ENCODE results near the gene NCL. TPM values are rescaled to one million over a fixed set of nuclear protein-coding genes. Genes with fewer than 3 reads are reported as not detected.
"Not testable (repeated sequence)": the region's sequence is repeated elsewhere in the genome, so short reads cannot be mapped to it uniquely, and the experiment has no call there.

NCL gene
- total RNA-seq, 5 donors from 2014 or later (not counting 1 experiment from before 2014, with no cell fraction given) = 358 to 468 (median 397) TPM

DNA sequence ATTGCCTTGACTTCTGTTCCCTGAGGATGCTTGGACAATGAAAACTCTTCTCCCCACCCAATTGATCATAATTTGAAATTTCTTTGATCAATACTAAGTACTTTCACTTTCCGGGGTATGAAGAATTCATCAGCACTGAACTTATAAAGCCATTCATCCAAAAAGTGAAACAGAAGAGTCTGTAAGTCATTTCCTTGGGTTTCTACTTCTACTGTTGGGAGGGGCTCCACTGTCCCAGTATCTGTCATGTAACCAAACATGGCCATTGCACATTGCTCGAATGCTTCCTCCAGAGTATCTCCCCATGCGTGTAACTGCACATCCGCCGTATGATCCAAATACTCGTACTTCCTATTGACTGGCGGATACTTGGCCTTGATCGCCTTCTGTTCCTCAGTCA lies 30.3 kb downstream of the NCL start:
- Histone ChIP-seq H3K36me3 (ENCODE audit: control insufficient read depth in 2 of 2, extremely low read depth in 1 of 2, insufficient read depth in 1 of 2, low read length in 1 of 2) (no peaks in the 10 kb centered on the region), H3K27ac (ENCODE audit: low read length) (no peak overlapping the region), H3K27me3 (replicated peaks in 1 of 2; ENCODE audit: control insufficient read depth in 2 of 2, extremely low read depth in 1 of 2, insufficient read depth in 2 of 2, low read length in 1 of 2) (no peaks in the 10 kb centered on the region), H3K9me3 (no peaks in the 10 kb centered on the region), H3K4me3 (ENCODE audit: control insufficient read depth in 1 of 2, extremely low read depth in 1 of 2, low read length in 1 of 2) (no peak overlapping the region), H3K4me1 (ENCODE audit: control insufficient read depth in 1 of 2, extremely low read depth in 1 of 2, insufficient read depth in 2 of 2, low read length in 2 of 2) (no peaks in the 10 kb centered on the region)
- CTCF ChIA-PET = interaction anchor here in 1 of 2 donors (0.6 kb wide), 1 partner anchor 1501 kb away, joined by 3 read pairs; no protein-coding TSS in a partner anchor
- H3K4me3 Mint-ChIP-seq = no peak overlapping the region
- H3K27ac Mint-ChIP-seq = no peak overlapping the region
- peaks cover 6 to 19% (median 13%) of the 10 kb centered on the region in 3 donors for H3K9me3 Mint-ChIP-seq
- POLR2A ChIA-PET = no interaction called here
- DNase-seq (no peak), ATAC-seq (replicated peaks in 1 of 4) (no peak)
- no peaks in the 10 kb centered on the region for H3K27me3 Mint-ChIP-seq
- peaks cover 10% of the 10 kb centered on the region for H3K36me3 Mint-ChIP-seq
- WGBS (ENCODE audit: insufficient coverage) = 94% methylated on average over 7 of the region's 8 CpGs
- H3K4me1 Mint-ChIP-seq = no peaks in the 10 kb centered on the region

DNA sequence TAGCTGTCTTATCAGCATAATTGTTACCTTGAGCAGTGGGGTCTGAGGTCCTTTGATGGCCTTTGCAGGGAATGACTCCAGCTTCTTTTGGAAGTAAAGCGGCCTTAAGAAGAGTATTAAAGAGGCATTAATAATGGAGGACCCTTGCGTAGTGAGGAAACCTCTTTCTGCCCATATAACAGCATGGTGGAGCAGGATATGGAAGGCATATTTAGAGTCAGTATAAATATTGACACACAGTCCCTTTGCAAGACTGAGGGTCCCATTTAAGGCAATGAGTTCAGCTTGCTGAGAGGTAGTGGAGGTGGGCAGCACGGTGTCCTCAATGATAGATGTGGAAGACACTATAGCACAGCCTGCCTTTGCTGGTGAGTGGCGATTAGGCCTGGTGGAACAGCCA lies 32.7 kb downstream of the NCL start:
- ATAC-seq (replicated peaks in 1 of 4) (no peak), DNase-seq (no peak)
- Mint-ChIP-seq H3K27ac (no peak overlapping the region), H3K36me3 (peaks cover 10% of the 10 kb centered on the region), H3K4me1 (peaks cover 0 to 3% (median 3%) of the 10 kb centered on the region in 3 donors), H3K9me3 (peaks cover 6 to 19% (median 13%) of the 10 kb centered on the region in 3 donors), H3K4me3 (no peak overlapping the region), H3K27me3 (no peaks in the 10 kb centered on the region)
- ChIA-PET CTCF (no interaction called here), POLR2A (no interaction called here)
- WGBS (ENCODE audit: insufficient coverage) = 100% methylated on average over 2 of the region's 4 CpGs
- Histone ChIP-seq H3K27me3 (replicated peaks in 1 of 2; ENCODE audit: control insufficient read depth in 2 of 2, extremely low read depth in 1 of 2, insufficient read depth in 2 of 2, low read length in 1 of 2) (no peaks in the 10 kb centered on the region), H3K27ac (ENCODE audit: low read length) (no peak overlapping the region), H3K9me3 (no peaks in the 10 kb centered on the region), H3K4me3 (ENCODE audit: control insufficient read depth in 1 of 2, extremely low read depth in 1 of 2, low read length in 1 of 2) (no peak overlapping the region), H3K36me3 (ENCODE audit: control insufficient read depth in 2 of 2, extremely low read depth in 1 of 2, insufficient read depth in 1 of 2, low read length in 1 of 2) (no peaks in the 10 kb centered on the region), H3K4me1 (ENCODE audit: control insufficient read depth in 1 of 2, extremely low read depth in 1 of 2, insufficient read depth in 2 of 2, low read length in 2 of 2) (peaks cover 0 to 7% of the 10 kb centered on the region in 2 experiments)

DNA sequence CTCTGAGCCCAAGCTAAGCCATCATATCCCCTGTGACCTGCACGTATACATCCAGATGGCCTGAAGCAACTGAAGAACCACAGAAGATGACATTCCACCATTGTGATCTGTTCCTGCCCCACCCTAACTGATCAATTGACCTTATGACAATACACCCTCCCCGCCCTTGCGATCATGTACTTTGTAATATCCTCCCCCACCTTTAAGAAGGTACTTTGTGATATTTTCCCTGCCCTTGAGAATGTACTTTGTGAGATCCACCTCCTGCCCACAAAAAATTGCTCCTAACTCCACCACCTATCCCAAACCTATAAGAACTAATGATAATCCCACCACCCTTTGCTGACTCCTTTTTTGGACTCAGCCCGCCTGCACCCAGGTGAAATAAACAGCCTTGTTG lies 33.8 kb downstream of the NCL start:
- not testable (repeated sequence) for H3K27me3 ChIP-seq (replicated peaks in 1 of 2; ENCODE audit: control insufficient read depth in 2 of 2, extremely low read depth in 1 of 2, insufficient read depth in 2 of 2, low read length in 1 of 2)

DNA sequence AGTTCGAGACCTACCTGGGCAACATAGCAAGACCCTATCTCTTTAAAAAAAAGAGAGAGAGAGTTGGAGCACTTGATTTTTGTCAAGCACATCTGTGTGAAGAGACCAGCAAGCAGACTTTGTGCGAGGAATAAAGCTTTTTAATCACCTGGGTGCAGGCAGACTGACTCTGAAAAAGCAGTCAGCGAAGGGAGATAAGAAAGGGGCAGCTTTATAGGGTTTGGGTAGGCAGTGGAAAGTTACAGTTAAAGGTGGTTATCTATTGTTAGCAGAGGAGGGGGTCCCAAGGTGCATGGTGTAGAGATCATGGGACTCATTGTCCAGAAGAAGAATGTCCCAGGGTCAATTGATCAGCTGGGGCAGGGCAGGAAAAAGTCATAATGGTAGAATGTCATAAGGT lies 34.4 kb downstream of the NCL start:
- ChIA-PET POLR2A (no interaction called here), CTCF (no interaction called here)
- WGBS (ENCODE audit: insufficient coverage) = 88% methylated on average over 2 of the region's 3 CpGs
- Mint-ChIP-seq H3K36me3 (peaks cover 10% of the 10 kb centered on the region), H3K27me3 (peaks cover 0 to 2% of the 10 kb centered on the region in 2 donors), H3K4me1 (peaks cover 0 to 17% (median 9%) of the 10 kb centered on the region in 3 donors), H3K27ac (no peak overlapping the region), H3K9me3 (peaks cover 6 to 19% (median 13%) of the 10 kb centered on the region in 3 donors), H3K4me3 (no peak overlapping the region)
- Histone ChIP-seq H3K9me3 (no peaks in the 10 kb centered on the region), H3K4me3 (ENCODE audit: control insufficient read depth in 1 of 2, extremely low read depth in 1 of 2, low read length in 1 of 2) (no peak overlapping the region), H3K27ac (ENCODE audit: low read length) (no peak overlapping the region), H3K27me3 (replicated peaks in 1 of 2; ENCODE audit: control insufficient read depth in 2 of 2, extremely low read depth in 1 of 2, insufficient read depth in 2 of 2, low read length in 1 of 2) (no peaks in the 10 kb centered on the region), H3K36me3 (ENCODE audit: control insufficient read depth in 2 of 2, extremely low read depth in 1 of 2, insufficient read depth in 1 of 2, low read length in 1 of 2) (no peaks in the 10 kb centered on the region), H3K4me1 (ENCODE audit: control insufficient read depth in 1 of 2, extremely low read depth in 1 of 2, insufficient read depth in 2 of 2, low read length in 2 of 2) (peaks cover 0 to 24% of the 10 kb centered on the region in 2 experiments)
- no peak for DNase-seq
- ATAC-seq (replicated peaks in 1 of 4) = no peak

More for the DNA sequence above, 33.8 kb downstream of the NCL start:
- H3K36me3 Mint-ChIP-seq; DNase-seq; H3K4me3 ChIP-seq (ENCODE audit: control insufficient read depth in 1 of 2, extremely low read depth in 1 of 2, low read length in 1 of 2); H3K27ac Mint-ChIP-seq; H3K9me3 ChIP-seq; H3K36me3 ChIP-seq (ENCODE audit: control insufficient read depth in 2 of 2, extremely low read depth in 1 of 2, insufficient read depth in 1 of 2, low read length in 1 of 2); ATAC-seq (replicated peaks in 1 of 4); CTCF ChIA-PET; H3K4me3 Mint-ChIP-seq; POLR2A ChIA-PET; H3K27me3 Mint-ChIP-seq; H3K27ac ChIP-seq (ENCODE audit: low read length): not testable (repeated sequence)
- Mint-ChIP-seq H3K4me1 (peaks cover 0 to 13% (median 9%) of the 10 kb centered on the region in 3 donors), H3K9me3 (peaks cover 6 to 19% (median 13%) of the 10 kb centered on the region in 3 donors)
- peaks cover 0 to 19% of the 10 kb centered on the region in 2 experiments for H3K4me1 ChIP-seq (ENCODE audit: control insufficient read depth in 1 of 2, extremely low read depth in 1 of 2, insufficient read depth in 2 of 2, low read length in 2 of 2)
- WGBS (ENCODE audit: insufficient coverage) = 93% methylated on average over 3 of the region's 4 CpGs

DNA sequence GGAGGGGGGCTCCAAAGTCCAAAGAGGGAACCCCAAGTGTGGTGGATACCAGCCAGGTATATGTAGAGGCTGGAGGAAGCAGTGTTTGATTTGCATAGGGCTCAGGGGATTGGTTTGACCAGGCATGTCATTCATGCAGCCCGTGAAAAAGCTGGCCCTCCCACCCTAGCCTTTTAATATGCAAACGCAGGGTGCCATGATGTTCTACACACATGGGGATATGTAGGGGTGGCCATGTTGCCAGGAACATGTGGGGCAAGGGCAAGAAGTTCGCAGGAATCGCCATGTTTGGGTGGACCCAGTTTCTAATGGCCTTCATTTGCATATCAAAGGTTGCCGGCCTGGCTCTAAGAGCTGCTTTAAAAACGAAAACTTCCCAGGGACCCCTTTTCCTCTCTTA lies 35.1 kb downstream of the NCL start:
- CTCF ChIA-PET = interaction anchor here in 1 of 2 donors (0.6 to 0.9 kb wide), 3 partner anchors 12 to 242 kb away, joined by 3 to 4 read pairs (median 3); no protein-coding TSS in a partner anchor

DNA sequence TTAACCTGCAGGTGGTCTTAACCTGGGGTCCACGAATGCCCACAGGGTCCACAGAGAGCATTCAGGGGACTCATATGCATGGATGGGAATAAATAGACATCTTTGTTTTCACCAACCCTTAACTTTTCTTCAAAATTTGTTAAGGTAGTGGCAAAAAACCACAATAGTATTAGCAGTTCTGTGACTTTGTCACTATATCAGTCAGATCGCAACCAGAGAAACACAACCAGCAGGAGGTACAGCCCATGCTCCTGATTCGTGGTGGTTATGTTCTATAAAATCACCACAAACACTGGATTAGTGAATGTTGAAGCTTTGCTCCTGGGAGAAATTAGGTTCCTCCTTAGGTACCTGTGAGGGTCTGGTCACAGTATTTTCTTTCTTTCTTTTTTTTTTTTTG lies 37.2 kb downstream of the NCL start:
- H3K4me1 Mint-ChIP-seq = peaks cover 0 to 17% (median 9%) of the 10 kb centered on the region in 3 donors
- H3K9me3 Mint-ChIP-seq = peaks cover 6 to 18% (median 13%) of the 10 kb centered on the region in 3 donors
- DNase-seq = no peak
- Histone ChIP-seq H3K4me1 (ENCODE audit: control insufficient read depth in 1 of 2, extremely low read depth in 1 of 2, insufficient read depth in 2 of 2, low read length in 2 of 2) (peaks cover 0 to 24% of the 10 kb centered on the region in 2 experiments), H3K36me3 (ENCODE audit: control insufficient read depth in 2 of 2, extremely low read depth in 1 of 2, insufficient read depth in 1 of 2, low read length in 1 of 2) (no peaks in the 10 kb centered on the region), H3K27ac (ENCODE audit: low read length) (peak overlapping the region; percentile 75), H3K27me3 (replicated peaks in 1 of 2; ENCODE audit: control insufficient read depth in 2 of 2, extremely low read depth in 1 of 2, insufficient read depth in 2 of 2, low read length in 1 of 2) (no peaks in the 10 kb centered on the region), H3K4me3 (ENCODE audit: control insufficient read depth in 1 of 2, extremely low read depth in 1 of 2, low read length in 1 of 2) (no peak overlapping the region), H3K9me3 (no peaks in the 10 kb centered on the region)
- ChIA-PET POLR2A (no interaction called here), CTCF (interaction anchor here in 1 of 2 donors (0.6 kb wide), 1 partner anchor 8 kb away, joined by 3 read pairs; no protein-coding TSS in a partner anchor)
- WGBS (ENCODE audit: insufficient coverage) = no CpG with 5 or more reads among the region's 3 CpGs
- no peak overlapping the region for H3K27ac Mint-ChIP-seq
- no peak overlapping the region for H3K4me3 Mint-ChIP-seq
- peaks cover 10% of the 10 kb centered on the region for H3K36me3 Mint-ChIP-seq
- no peak for ATAC-seq (replicated peaks in 1 of 4)
- peaks cover 0 to 2% of the 10 kb centered on the region in 2 donors for H3K27me3 Mint-ChIP-seq

More for the DNA sequence above, 35.1 kb downstream of the NCL start:
- Histone ChIP-seq H3K4me1 (ENCODE audit: control insufficient read depth in 1 of 2, extremely low read depth in 1 of 2, insufficient read depth in 2 of 2, low read length in 2 of 2) (peaks cover 0 to 24% of the 10 kb centered on the region in 2 experiments), H3K9me3 (no peaks in the 10 kb centered on the region), H3K27me3 (replicated peaks in 1 of 2; ENCODE audit: control insufficient read depth in 2 of 2, extremely low read depth in 1 of 2, insufficient read depth in 2 of 2, low read length in 1 of 2) (no peaks in the 10 kb centered on the region), H3K27ac (ENCODE audit: low read length) (no peak overlapping the region), H3K4me3 (ENCODE audit: control insufficient read depth in 1 of 2, extremely low read depth in 1 of 2, low read length in 1 of 2) (no peak overlapping the region), H3K36me3 (ENCODE audit: control insufficient read depth in 2 of 2, extremely low read depth in 1 of 2, insufficient read depth in 1 of 2, low read length in 1 of 2) (no peaks in the 10 kb centered on the region)
- peaks cover 10% of the 10 kb centered on the region for H3K36me3 Mint-ChIP-seq
- peaks cover 0 to 17% (median 9%) of the 10 kb centered on the region in 3 donors for H3K4me1 Mint-ChIP-seq
- H3K27me3 Mint-ChIP-seq = peaks cover 0 to 2% of the 10 kb centered on the region in 2 donors
- H3K27ac Mint-ChIP-seq = no peak overlapping the region
- WGBS (ENCODE audit: insufficient coverage) = no CpG with 5 or more reads among the region's 6 CpGs
- ATAC-seq (replicated peaks in 1 of 4) = no peak
- DNase-seq = no peak
- POLR2A ChIA-PET = interaction anchor here in 1 of 2 donors (0.7 kb wide), 1 partner anchor 29 kb away, joined by 4 read pairs; no protein-coding TSS in a partner anchor
- peaks cover 6 to 19% (median 13%) of the 10 kb centered on the region in 3 donors for H3K9me3 Mint-ChIP-seq
- H3K4me3 Mint-ChIP-seq = no peak overlapping the region
